Natural killer cell treated with Interleukin-12 subunit alpha and Interleukin-12 subunit beta and Interleukin-15 and Interleukin-18, amount 100 ng/mL, for 72 hours (primary cell): Measurements from ENCODE around the gene CACNA1I. TPM values are rescaled to one million over a fixed set of nuclear protein-coding genes. Genes with fewer than 3 reads are reported as not detected.

ENCODE experiments used
- ATAC-seq, 2 donors: fragments of 150-1000 bp; cut with Tn5 transposase in 1 of 2; sonication (Bioruptor Pico), chemical (Tn5 transposase) in 1 of 2; 2 replicates each; pipeline ENCODE4 v1.10.0; 2021
- DNase-seq: peaks from one replicate; pipeline ENCODE4 v3.0.0; 2022; ENCODE audit warnings: low spot score
- H3K27ac Mint-ChIP-seq, 2 donors: 1 replicate in 1 of 2; 2 replicates in 1 of 2; pipeline ENCODE4 v1.8.0; 2022; ENCODE audit warnings: mixed read lengths in 2 of 2, mild to moderate bottlenecking in 1 of 2, moderate library complexity in 1 of 2
- H3K27me3 Mint-ChIP-seq, 2 donors: 1 replicate in 1 of 2; 2 replicates in 1 of 2; pipeline ENCODE4 v1.8.0; 2022; ENCODE audit warnings: mixed read lengths in 2 of 2
- H3K36me3 Mint-ChIP-seq: one replicate; pipeline ENCODE4 v1.8.0; 2022; ENCODE audit warnings: mixed read lengths
- H3K4me1 Mint-ChIP-seq, 2 donors: 1 replicate in 1 of 2; 2 replicates in 1 of 2; pipeline ENCODE4 v1.8.0; 2022; ENCODE audit warnings: low read depth in 2 of 2, mixed read lengths in 2 of 2, mild to moderate bottlenecking in 1 of 2
- H3K4me3 Mint-ChIP-seq: one replicate; pipeline ENCODE4 v1.8.0; 2022; ENCODE audit warnings: mixed read lengths
- H3K9me3 Mint-ChIP-seq: 2 replicates; pipeline ENCODE4 v1.8.0; 2022; ENCODE audit warnings: mixed read lengths
- total RNA-seq, 2 donors: library from RNA; stranded (reverse); gene quantifications; one replicate each; pipeline ENCODE4 v1.2.3, GENCODE V29; 2022

Gene CACNA1I
- total RNA-seq, 2 donors from 2014 or later, result 0.17 TPM; not detected in 1

- H3K4me1 Mint-ChIP-seq, result peaks cover 64 to 67% of the 10 kb centered on the region in 2 donors
- ATAC-seq (no peak), DNase-seq (no peak)
- no peaks in the 10 kb centered on the region for H3K9me3 Mint-ChIP-seq
- H3K36me3 Mint-ChIP-seq, result peaks cover 20% of the 10 kb centered on the region
- no peaks in the 10 kb centered on the region for H3K27me3 Mint-ChIP-seq
- peak overlapping the region; percentile 85 for H3K4me3 Mint-ChIP-seq
- H3K27ac Mint-ChIP-seq, result peak overlapping the region; percentile 64 to 92
Observed at GRCh38 chr22:39530116-39530515, 40.4 kb upstream of the CACNA1I start.

GRCh38 chr22:39530692-39531331 lies 39.7 kb upstream of the CACNA1I start:
- H3K4me1 Mint-ChIP-seq, result peaks cover 58 to 61% of the 10 kb centered on the region in 2 donors
- peaks cover 20% of the 10 kb centered on the region for H3K36me3 Mint-ChIP-seq
- H3K9me3 Mint-ChIP-seq, result no peaks in the 10 kb centered on the region
- H3K27ac Mint-ChIP-seq, result peak overlapping the region; percentile 92 to 93
- DNase-seq, result no peak
- H3K4me3 Mint-ChIP-seq, result peak overlapping the region; percentile 85
- ATAC-seq, result no peak
- H3K27me3 Mint-ChIP-seq, result no peaks in the 10 kb centered on the region

GRCh38 chr22:39532215-39533073 lies 38.1 kb upstream of the CACNA1I start, which contains the start of gene RPS19BP1:
RPS19BP1 (minus strand) TSS chr22:39532748; CDS start chr22:39532738, 10 bp downstream.
- Mint-ChIP-seq H3K4me1 (peaks cover 49% of the 10 kb centered on the region in 2 donors), H3K9me3 (no peaks in the 10 kb centered on the region), H3K27me3 (no peaks in the 10 kb centered on the region), H3K36me3 (peaks cover 20% of the 10 kb centered on the region), H3K27ac (peak within 1 kb of the TSS; percentile 92 to 93), H3K4me3 (peak within 1 kb of the TSS; percentile 85)
- ATAC-seq, result peak; percentile 92
- peak; percentile 99 for DNase-seq

- no peaks in the 10 kb centered on the region for H3K27me3 Mint-ChIP-seq
- H3K36me3 Mint-ChIP-seq, result peaks cover 20% of the 10 kb centered on the region
- ATAC-seq (no peak), DNase-seq (no peak)
- H3K27ac Mint-ChIP-seq, result no peak overlapping the region
- no peaks in the 10 kb centered on the region for H3K9me3 Mint-ChIP-seq
- peaks cover 35 to 36% of the 10 kb centered on the region in 2 donors for H3K4me1 Mint-ChIP-seq
- H3K4me3 Mint-ChIP-seq, result no peak overlapping the region
Observed at GRCh38 chr22:39534092-39534506, 36.5 kb upstream of the CACNA1I start.

- Mint-ChIP-seq H3K4me3 (no peak overlapping the region), H3K4me1 (peaks cover 29 to 30% of the 10 kb centered on the region in 2 donors), H3K27ac (no peak overlapping the region), H3K9me3 (no peaks in the 10 kb centered on the region), H3K27me3 (no peaks in the 10 kb centered on the region), H3K36me3 (peaks cover 20% of the 10 kb centered on the region)
- ATAC-seq (peak; percentile 32 to 34), DNase-seq (peak; percentile 83)
Observed at GRCh38 chr22:39534591-39535356, 35.8 kb upstream of the CACNA1I start.

- Mint-ChIP-seq H3K4me3 (no peak overlapping the region), H3K36me3 (peaks cover 15% of the 10 kb centered on the region), H3K27ac (no peak overlapping the region), H3K27me3 (no peaks in the 10 kb centered on the region), H3K9me3 (no peaks in the 10 kb centered on the region), H3K4me1 (peaks cover 24% of the 10 kb centered on the region in 2 donors)
- no peak for ATAC-seq
- DNase-seq, result no peak
Observed at GRCh38 chr22:39535357-39535725, 35.2 kb upstream of the CACNA1I start.

GRCh38 chr22:39535831-39536449 lies 34.6 kb upstream of the CACNA1I start:
- Mint-ChIP-seq H3K9me3 (no peaks in the 10 kb centered on the region), H3K4me1 (peaks cover 18 to 19% of the 10 kb centered on the region in 2 donors), H3K27ac (no peak overlapping the region), H3K36me3 (peaks cover 12% of the 10 kb centered on the region), H3K27me3 (no peaks in the 10 kb centered on the region), H3K4me3 (no peak overlapping the region)
- DNase-seq (no peak), ATAC-seq (no peak)

GRCh38 chr22:39536711-39537110 lies 33.8 kb upstream of the CACNA1I start:
- H3K27me3 Mint-ChIP-seq, result no peaks in the 10 kb centered on the region
- H3K27ac Mint-ChIP-seq, result no peak overlapping the region
- H3K4me3 Mint-ChIP-seq, result no peak overlapping the region
- ATAC-seq, result no peak
- no peak for DNase-seq
- peaks cover 4% of the 10 kb centered on the region for H3K36me3 Mint-ChIP-seq
- H3K4me1 Mint-ChIP-seq, result peaks cover 10 to 12% of the 10 kb centered on the region in 2 donors
- H3K9me3 Mint-ChIP-seq, result no peaks in the 10 kb centered on the region

- Mint-ChIP-seq H3K4me3 (no peak overlapping the region), H3K27me3 (no peaks in the 10 kb centered on the region), H3K4me1 (peaks cover 0 to 3% of the 10 kb centered on the region in 2 donors), H3K36me3 (no peaks in the 10 kb centered on the region), H3K27ac (no peak overlapping the region), H3K9me3 (no peaks in the 10 kb centered on the region)
- ATAC-seq, result no peak
- no peak for DNase-seq
Observed at GRCh38 chr22:39537975-39538374, 32.6 kb upstream of the CACNA1I start.

GRCh38 chr22:39543095-39543494 lies 27.5 kb upstream of the CACNA1I start:
- Mint-ChIP-seq H3K4me1 (peaks cover 24 to 25% of the 10 kb centered on the region in 2 donors), H3K36me3 (no peaks in the 10 kb centered on the region), H3K9me3 (peaks cover 2% of the 10 kb centered on the region), H3K27me3 (peaks cover 13 to 20% of the 10 kb centered on the region in 2 donors), H3K4me3 (no peak overlapping the region), H3K27ac (no peak overlapping the region)
- DNase-seq (no peak), ATAC-seq (no peak)

GRCh38 chr22:39545386-39546365 lies 24.9 kb upstream of the CACNA1I start:
- peak overlapping the region; percentile 67 for H3K4me3 Mint-ChIP-seq
- H3K27ac Mint-ChIP-seq, result no peak overlapping the region
- ATAC-seq, result peak; percentile 25 to 67
- peak; percentile 73 for DNase-seq
- no peaks in the 10 kb centered on the region for H3K36me3 Mint-ChIP-seq
- peaks cover 24 to 25% of the 10 kb centered on the region in 2 donors for H3K4me1 Mint-ChIP-seq
- H3K9me3 Mint-ChIP-seq, result peaks cover 2% of the 10 kb centered on the region
- H3K27me3 Mint-ChIP-seq, result peaks cover 18 to 25% of the 10 kb centered on the region in 2 donors

GRCh38 chr22:39546889-39547586 lies 23.5 kb upstream of the CACNA1I start:
- DNase-seq, result no peak
- Mint-ChIP-seq H3K4me3 (no peak overlapping the region), H3K27me3 (peaks cover 23 to 37% of the 10 kb centered on the region in 2 donors), H3K9me3 (peaks cover 2% of the 10 kb centered on the region), H3K36me3 (no peaks in the 10 kb centered on the region), H3K27ac (no peak overlapping the region), H3K4me1 (peaks cover 24 to 25% of the 10 kb centered on the region in 2 donors)
- no peak for ATAC-seq
